ENCODE results near the gene AFAP1L2. TPM values are rescaled to one million over a fixed set of nuclear protein-coding genes. Genes with fewer than 3 reads are reported as not detected.

AFAP1L2 gene
- polyA plus RNA-seq, 4 donors: 1.1 to 7.7 (median 3.3) TPM

- no peaks in the 10 kb centered on the region for H3K4me1 ChIP-seq (ENCODE audit: control insufficient read depth in 3 of 3, insufficient read depth in 2 of 3, low read depth in 1 of 3, low read length in 2 of 3)
- peaks cover 0 to 2% (median 0%) of the 10 kb centered on the region in 3 donors for H3K27me3 ChIP-seq (ENCODE audit: control insufficient read depth in 3 of 3, insufficient read depth in 3 of 3, low read length in 3 of 3)
- 91 to 95% (median 93%) methylated on average over 1 of the region's 1 CpG for WGBS, 3 donors
- no peaks in the 10 kb centered on the region for H3K9me3 ChIP-seq (ENCODE audit: control insufficient read depth in 2 of 2, insufficient read depth in 1 of 2, low read depth in 1 of 2, low read length in 1 of 2)
- FAIRE-seq: no peak
- H3K36me3 ChIP-seq (ENCODE audit: control insufficient read depth in 3 of 3, insufficient read depth in 2 of 3, low read depth in 1 of 3, low read length in 3 of 3): peaks cover 0 to 11% (median 0%) of the 10 kb centered on the region in 3 donors
- H3K4me3 ChIP-seq (ENCODE audit: low read depth in 1 of 3, low read length in 3 of 3): no peak overlapping the region
- no peak overlapping the region for H3K27ac ChIP-seq (ENCODE audit: low read depth in 1 of 3, low read length in 2 of 3)
- DNase-seq: no peak
Measured at GRCh38 chr10:114255227-114255626, 149.1 kb downstream of the AFAP1L2 start.

DNA sequence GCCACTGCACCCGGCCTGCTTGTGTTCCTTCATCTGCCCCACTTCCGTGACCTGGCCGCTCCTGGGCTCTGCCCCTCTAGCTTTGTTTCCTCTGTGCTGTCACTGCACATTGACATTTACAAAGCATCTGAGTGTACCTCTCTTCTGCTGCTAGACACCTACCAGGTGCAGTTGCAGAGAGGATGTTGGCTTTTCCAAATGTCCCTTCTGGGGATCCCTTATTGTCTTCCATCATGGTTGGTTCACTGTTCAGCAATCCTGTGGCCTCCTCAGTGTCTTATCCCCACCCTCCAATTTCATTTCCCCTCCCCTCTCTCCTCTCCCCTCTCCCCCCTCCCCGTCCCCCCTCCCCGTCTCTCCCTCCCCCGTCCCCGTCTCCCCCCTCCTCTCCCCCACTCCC is 151.4 kb downstream of the AFAP1L2 start:
- Histone ChIP-seq H3K36me3 (ENCODE audit: control insufficient read depth in 3 of 3, insufficient read depth in 2 of 3, low read depth in 1 of 3, low read length in 3 of 3) (peaks cover 0 to 9% (median 0%) of the 10 kb centered on the region in 3 donors), H3K27me3 (ENCODE audit: control insufficient read depth in 3 of 3, insufficient read depth in 3 of 3, low read length in 3 of 3) (peaks cover 0 to 2% (median 0%) of the 10 kb centered on the region in 3 donors), H3K9me3 (ENCODE audit: control insufficient read depth in 2 of 2, insufficient read depth in 1 of 2, low read depth in 1 of 2, low read length in 1 of 2) (no peaks in the 10 kb centered on the region), H3K4me3 (ENCODE audit: low read depth in 1 of 3, low read length in 3 of 3) (no peak overlapping the region), H3K27ac (ENCODE audit: low read depth in 1 of 3, low read length in 2 of 3) (no peak overlapping the region), H3K4me1 (ENCODE audit: control insufficient read depth in 3 of 3, insufficient read depth in 2 of 3, low read depth in 1 of 3, low read length in 2 of 3) (no peaks in the 10 kb centered on the region)
- DNase-seq (no peak), FAIRE-seq (no peak)
- WGBS, 3 donors: 72 to 98% (median 75%) methylated on average over 3 to 4 of the region's 7 CpGs

DNA sequence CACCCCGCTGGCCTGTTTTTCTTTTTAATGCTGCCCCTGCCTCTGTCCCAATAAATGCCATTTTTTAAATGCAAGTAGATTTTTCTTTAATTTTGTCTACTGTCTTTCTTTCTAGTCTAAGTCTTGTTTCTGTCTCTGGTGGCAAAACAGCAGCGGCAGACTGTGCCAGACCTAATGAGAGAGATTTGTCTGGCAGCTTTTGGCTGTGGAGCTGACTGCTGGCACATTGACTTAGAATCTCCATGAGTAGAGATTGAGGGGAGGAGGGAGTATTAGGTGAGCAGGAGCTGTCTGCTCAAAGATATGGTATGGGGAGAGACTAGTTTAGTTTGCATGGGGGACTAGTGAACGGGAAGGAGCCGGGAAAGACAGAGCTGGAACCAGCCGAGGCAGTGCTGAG is 152.2 kb downstream of the AFAP1L2 start:
- Histone ChIP-seq H3K9me3 (ENCODE audit: control insufficient read depth in 2 of 2, insufficient read depth in 1 of 2, low read depth in 1 of 2, low read length in 1 of 2) (no peaks in the 10 kb centered on the region), H3K27me3 (ENCODE audit: control insufficient read depth in 3 of 3, insufficient read depth in 3 of 3, low read length in 3 of 3) (peaks cover 0 to 2% (median 0%) of the 10 kb centered on the region in 3 donors), H3K4me3 (ENCODE audit: low read depth in 1 of 3, low read length in 3 of 3) (no peak overlapping the region), H3K27ac (ENCODE audit: low read depth in 1 of 3, low read length in 2 of 3) (no peak overlapping the region), H3K36me3 (ENCODE audit: control insufficient read depth in 3 of 3, insufficient read depth in 2 of 3, low read depth in 1 of 3, low read length in 3 of 3) (peaks cover 0 to 9% (median 0%) of the 10 kb centered on the region in 3 donors), H3K4me1 (ENCODE audit: control insufficient read depth in 3 of 3, insufficient read depth in 2 of 3, low read depth in 1 of 3, low read length in 2 of 3) (peaks cover 0 to 1% (median 0%) of the 10 kb centered on the region in 3 donors)
- 93 to 99% (median 97%) methylated on average over 5 of the region's 5 CpGs for WGBS, 3 donors
- FAIRE-seq (no peak), DNase-seq (no peak)

DNA sequence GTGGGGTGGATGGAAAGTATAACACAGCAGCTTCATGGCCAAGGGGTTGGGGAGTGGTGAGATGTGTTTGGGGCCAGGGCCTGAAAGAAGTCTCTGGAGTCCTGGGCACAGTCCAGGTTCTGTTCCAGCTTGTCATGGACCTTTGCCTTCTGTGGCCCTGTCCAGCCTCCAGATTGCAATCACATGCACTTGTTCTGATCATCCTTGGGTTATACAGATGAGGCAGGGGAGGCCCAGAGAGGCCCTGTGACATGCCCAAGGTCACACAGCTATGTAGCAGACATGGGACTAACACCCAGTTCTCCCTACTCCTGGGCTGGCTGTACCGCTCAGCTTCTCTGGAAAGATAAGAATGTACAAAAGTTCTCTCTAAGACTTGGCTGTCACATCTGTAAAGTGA is 153.6 kb downstream of the AFAP1L2 start:
- Histone ChIP-seq H3K27ac (ENCODE audit: low read depth in 1 of 3, low read length in 2 of 3) (no peak overlapping the region), H3K4me1 (ENCODE audit: control insufficient read depth in 3 of 3, insufficient read depth in 2 of 3, low read depth in 1 of 3, low read length in 2 of 3) (peaks cover 0 to 2% (median 0%) of the 10 kb centered on the region in 3 donors), H3K9me3 (ENCODE audit: control insufficient read depth in 2 of 2, insufficient read depth in 1 of 2, low read depth in 1 of 2, low read length in 1 of 2) (no peaks in the 10 kb centered on the region), H3K4me3 (ENCODE audit: low read depth in 1 of 3, low read length in 3 of 3) (no peak overlapping the region), H3K36me3 (ENCODE audit: control insufficient read depth in 3 of 3, insufficient read depth in 2 of 3, low read depth in 1 of 3, low read length in 3 of 3) (peaks cover 0 to 9% (median 0%) of the 10 kb centered on the region in 3 donors), H3K27me3 (ENCODE audit: control insufficient read depth in 3 of 3, insufficient read depth in 3 of 3, low read length in 3 of 3) (peaks cover 0 to 2% (median 0%) of the 10 kb centered on the region in 3 donors)
- DNase-seq (peak in 1 of 2 donors; percentile 48), FAIRE-seq (no peak)
- 88 to 96% (median 92%) methylated on average over 1 of the region's 1 CpG for WGBS, 3 donors

- Histone ChIP-seq H3K9me3 (ENCODE audit: control insufficient read depth in 2 of 2, insufficient read depth in 1 of 2, low read depth in 1 of 2, low read length in 1 of 2) (no peaks in the 10 kb centered on the region), H3K4me3 (ENCODE audit: low read depth in 1 of 3, low read length in 3 of 3) (no peak overlapping the region), H3K4me1 (ENCODE audit: control insufficient read depth in 3 of 3, insufficient read depth in 2 of 3, low read depth in 1 of 3, low read length in 2 of 3) (peaks cover 0 to 4% (median 2%) of the 10 kb centered on the region in 3 donors), H3K27me3 (ENCODE audit: control insufficient read depth in 3 of 3, insufficient read depth in 3 of 3, low read length in 3 of 3) (peaks cover 0 to 2% (median 0%) of the 10 kb centered on the region in 3 donors), H3K36me3 (ENCODE audit: control insufficient read depth in 3 of 3, insufficient read depth in 2 of 3, low read depth in 1 of 3, low read length in 3 of 3) (peaks cover 0 to 9% (median 0%) of the 10 kb centered on the region in 3 donors), H3K27ac (ENCODE audit: low read depth in 1 of 3, low read length in 2 of 3) (no peak overlapping the region)
- WGBS, 3 donors: 86 to 89% (median 87%) methylated on average over 6 of the region's 6 CpGs
- DNase-seq (no peak), FAIRE-seq (no peak)
Measured at GRCh38 chr10:114250236-114250635, 154.1 kb downstream of the AFAP1L2 start.

GRCh38 chr10:114246679-114247305 is 157.5 kb downstream of the AFAP1L2 start:
- Histone ChIP-seq H3K4me1 (ENCODE audit: control insufficient read depth in 3 of 3, insufficient read depth in 2 of 3, low read depth in 1 of 3, low read length in 2 of 3) (peaks cover 0 to 11% (median 2%) of the 10 kb centered on the region in 3 donors), H3K4me3 (ENCODE audit: low read depth in 1 of 3, low read length in 3 of 3) (no peak overlapping the region), H3K27ac (ENCODE audit: low read depth in 1 of 3, low read length in 2 of 3) (peak overlapping the region in 1 of 3 donors; percentile 68), H3K36me3 (ENCODE audit: control insufficient read depth in 3 of 3, insufficient read depth in 2 of 3, low read depth in 1 of 3, low read length in 3 of 3) (peaks cover 0 to 2% (median 0%) of the 10 kb centered on the region in 3 donors), H3K9me3 (ENCODE audit: control insufficient read depth in 2 of 2, insufficient read depth in 1 of 2, low read depth in 1 of 2, low read length in 1 of 2) (no peaks in the 10 kb centered on the region), H3K27me3 (ENCODE audit: control insufficient read depth in 3 of 3, insufficient read depth in 3 of 3, low read length in 3 of 3) (peaks cover 0 to 2% (median 0%) of the 10 kb centered on the region in 3 donors)
- no peak for FAIRE-seq
- 22 to 49% (median 44%) methylated on average over 7 of the region's 7 CpGs for WGBS, 3 donors
- DNase-seq: peak; percentile 32 to 72

DNA sequence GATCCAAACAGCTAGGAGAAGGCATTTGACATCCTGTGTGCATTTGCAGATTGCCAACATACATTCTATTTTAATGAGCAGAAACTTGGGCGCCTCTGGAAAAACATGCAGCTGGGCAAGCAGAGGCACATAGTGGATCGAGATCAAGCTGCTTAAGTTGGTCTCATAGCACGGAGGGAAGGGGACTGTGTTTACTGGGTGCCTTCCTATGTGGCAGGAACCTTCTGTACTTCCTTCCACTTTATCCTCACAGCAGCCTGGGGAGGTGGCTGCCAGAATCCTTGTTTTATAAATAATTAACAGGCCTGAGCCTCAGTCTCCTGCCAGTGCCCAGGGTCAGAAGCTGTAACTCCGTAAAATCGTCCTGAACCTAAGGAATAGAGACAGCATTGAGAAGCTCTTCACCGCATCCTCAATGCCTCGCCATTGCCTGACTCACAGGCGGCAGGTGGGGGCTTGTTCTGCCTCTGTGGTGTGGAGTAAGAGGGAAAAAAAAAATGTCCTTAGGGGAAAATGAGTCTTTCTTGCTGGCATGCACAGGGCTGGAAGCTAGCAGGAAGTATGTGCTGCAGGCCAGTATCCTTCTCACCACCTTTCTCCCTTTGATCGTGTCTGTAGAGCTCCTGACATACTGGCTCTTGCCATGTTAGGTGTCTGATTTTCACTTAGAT is 159.0 kb downstream of the AFAP1L2 start:
- WGBS, 3 donors: 19 to 55% (median 27%) methylated on average over 9 of the region's 9 CpGs
- Histone ChIP-seq H3K9me3 (ENCODE audit: control insufficient read depth in 2 of 2, insufficient read depth in 1 of 2, low read depth in 1 of 2, low read length in 1 of 2) (no peaks in the 10 kb centered on the region), H3K36me3 (ENCODE audit: control insufficient read depth in 3 of 3, insufficient read depth in 2 of 3, low read depth in 1 of 3, low read length in 3 of 3) (peaks cover 0 to 2% (median 0%) of the 10 kb centered on the region in 3 donors), H3K4me3 (ENCODE audit: low read depth in 1 of 3, low read length in 3 of 3) (no peak overlapping the region), H3K27ac (ENCODE audit: low read depth in 1 of 3, low read length in 2 of 3) (peak overlapping the region in 2 of 3 donors; percentile 42 to 75), H3K27me3 (ENCODE audit: control insufficient read depth in 3 of 3, insufficient read depth in 3 of 3, low read length in 3 of 3) (peaks cover 0 to 4% (median 0%) of the 10 kb centered on the region in 3 donors), H3K4me1 (ENCODE audit: control insufficient read depth in 3 of 3, insufficient read depth in 2 of 3, low read depth in 1 of 3, low read length in 2 of 3) (peaks cover 0 to 11% (median 2%) of the 10 kb centered on the region in 3 donors)
- no peak for FAIRE-seq
- DNase-seq: peak; percentile 48 to 72
